Raji (cell line): Measurements from ENCODE around the gene CCDC50.

Experiments
- POLR2A ChIP-seq: IDR thresholded peaks from 2 replicates; pipeline ENCODE4 v1.6.1; 2011; ENCODE audit warnings: low read depth, low read length, control low read depth; ENCODE audit not compliant: insufficient read depth

Gene CCDC50

GRCh38 chr3:191303596-191303995, 25.6 kb upstream of the CCDC50 start:
- TF ChIP-seq POLR2A: no peak

GRCh38 chr3:191306428-191306827, 22.8 kb upstream of the CCDC50 start:
- TF ChIP-seq POLR2A: no peak

GRCh38 chr3:191307341-191307740, 21.9 kb upstream of the CCDC50 start:
- TF ChIP-seq POLR2A: no peak

GRCh38 chr3:191313296-191313695, 15.9 kb upstream of the CCDC50 start:
- TF ChIP-seq POLR2A: no peak

GRCh38 chr3:191314109-191314728, 15.0 kb upstream of the CCDC50 start:
- TF ChIP-seq POLR2A: no peak

GRCh38 chr3:191316876-191317603, 12.2 kb upstream of the CCDC50 start:
- TF ChIP-seq POLR2A: no peak

- no peak for TF ChIP-seq POLR2A
Measured at GRCh38 chr3:191320316-191320715, 8.9 kb upstream of the CCDC50 start.

- no peak for TF ChIP-seq POLR2A
Measured at GRCh38 chr3:191321019-191321767, 8.0 kb upstream of the CCDC50 start.

- no peak for TF ChIP-seq POLR2A
Measured at GRCh38 chr3:191324936-191325335, 4.3 kb upstream of the CCDC50 start.

GRCh38 chr3:191327526-191327925, 1.7 kb upstream of the CCDC50 start:
- TF ChIP-seq POLR2A: no peak

GRCh38 chr3:191328383-191328961, 722 bp upstream of the CCDC50 start:
- no peak for TF ChIP-seq POLR2A

GRCh38 chr3:191329654-191330529, 698 bp downstream of the CCDC50 start, which contains the start of gene UTS2B:
TSS of gene UTS2B (minus strand) at chr3:191330526. CDS start at chr3:191282189, 48,337 bp downstream.
- TF ChIP-seq POLR2A: no peak

GRCh38 chr3:191330530-191331048, 1.4 kb downstream of the CCDC50 start:
- TF ChIP-seq POLR2A: no peak

GRCh38 chr3:191331388-191331787, 2.2 kb downstream of the CCDC50 start:
- TF ChIP-seq POLR2A: no peak
